ENCODE measurements around the gene MAPK11.

DNA sequence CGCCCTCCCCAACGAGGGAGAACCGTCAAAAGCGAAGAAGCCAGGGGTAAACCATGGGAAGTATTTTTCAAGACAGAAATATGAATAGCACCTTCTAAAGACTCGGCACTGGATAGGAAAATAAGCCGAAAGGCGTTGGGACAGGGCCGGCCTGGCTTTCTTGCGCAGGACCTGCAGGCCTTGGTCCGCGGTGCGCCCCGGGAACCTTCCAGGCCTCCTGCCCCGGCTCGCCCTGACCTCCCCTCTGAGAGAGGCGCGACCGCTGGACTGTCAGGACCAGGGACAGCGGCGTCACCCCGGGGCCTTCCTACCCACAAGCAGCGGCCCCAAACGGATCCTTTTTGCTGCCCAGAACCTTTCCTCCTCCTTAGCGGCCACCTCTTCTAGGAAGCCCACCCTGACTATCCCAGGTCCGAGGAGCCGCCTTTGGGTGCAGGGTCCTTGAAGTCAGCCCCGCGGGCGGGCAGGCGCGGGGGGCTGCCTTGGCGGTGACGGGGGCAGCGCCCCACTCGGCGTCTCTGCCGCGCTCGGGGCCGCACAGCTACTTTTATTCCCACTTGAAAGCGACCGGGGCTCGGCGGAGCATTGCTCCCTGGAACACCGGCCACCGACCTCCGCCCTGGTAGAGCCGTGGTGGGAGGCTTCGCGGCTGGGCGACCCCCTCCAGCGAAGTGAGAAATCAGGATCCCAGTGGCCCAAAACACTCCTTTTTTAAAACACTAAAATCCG is 650 bp upstream of the MAPK11 start:
- TF ChIP-seq POLR2A (IDR thresholded peaks at IDR 0.05; ENCODE audit: low read length) (no peak), GATA1 (IDR thresholded peaks at IDR 0.05; ENCODE audit: low read depth, low read length) (no peak)
